H9 (cell line): ENCODE measurements around the gene PNRC1. TPM values are rescaled to one million over a fixed set of nuclear protein-coding genes. Genes with fewer than 3 reads are reported as not detected.

Source experiments
- DNase-seq: peaks from one replicate; pipeline ENCODE4 v3.0.0-alpha.2; 2017
- H2AFZ ChIP-seq: one replicate; pipeline ENCODE4 v1.6.1; 2013; ENCODE audit warnings: mild to moderate bottlenecking, low read length, control low read depth, moderate library complexity
- H2AK5ac ChIP-seq: 2 replicates; pipeline ENCODE4 v1.6.1; 2013; ENCODE audit warnings: low read length, control low read depth, mixed read lengths; ENCODE audit not compliant: insufficient read length
- H2BK120ac ChIP-seq: one replicate; pipeline ENCODE4 v1.6.1; 2013; ENCODE audit warnings: low read depth, mild to moderate bottlenecking, low read length, control low read depth, inconsistent platforms; ENCODE audit not compliant: poor library complexity, severe bottlenecking
- H2BK12ac ChIP-seq: 2 replicates; pipeline ENCODE4 v1.6.1; 2013; ENCODE audit warnings: low read length, control low read depth, mixed read lengths, low read depth; ENCODE audit not compliant: insufficient read length
- H2BK15ac ChIP-seq: 2 replicates; pipeline ENCODE4 v1.6.1; 2013; ENCODE audit warnings: low read depth, low read length, control low read depth
- H2BK20ac ChIP-seq: one replicate; pipeline ENCODE4 v1.6.1; 2013; ENCODE audit warnings: low read depth, mild to moderate bottlenecking, low read length, control low read depth, inconsistent platforms; ENCODE audit not compliant: poor library complexity, severe bottlenecking
- H2BK5ac ChIP-seq: 2 replicates; pipeline ENCODE4 v1.6.1; 2013; ENCODE audit warnings: low read length, control low read depth, mixed read lengths; ENCODE audit not compliant: insufficient read length
- H3K14ac ChIP-seq: 2 replicates; pipeline ENCODE4 v1.6.1; 2013; ENCODE audit warnings: low read length, control low read depth; ENCODE audit not compliant: insufficient read depth
- H3K18ac ChIP-seq: 2 replicates; pipeline ENCODE4 v1.6.1; 2013; ENCODE audit warnings: low read depth, mild to moderate bottlenecking, mixed read lengths, low read length, control low read depth; ENCODE audit not compliant: insufficient read length
- H3K23ac ChIP-seq: 2 replicates; pipeline ENCODE4 v1.6.1; 2013; ENCODE audit warnings: low read length, control low read depth, mixed read lengths, low read depth; ENCODE audit not compliant: insufficient read length
- H3K23me2 ChIP-seq: 2 replicates; pipeline ENCODE4 v1.6.1; 2013; ENCODE audit warnings: low read depth, mild to moderate bottlenecking, mixed read lengths, low read length, control low read depth; ENCODE audit not compliant: insufficient read length, poor library complexity, severe bottlenecking
- H3K27ac ChIP-seq: 2 replicates; pipeline ENCODE4 v1.5.1; 2013; ENCODE audit warnings: low read length, control low read depth, mixed read lengths, low read depth; ENCODE audit not compliant: insufficient read length
- H3K27me3 ChIP-seq: 2 replicates; pipeline ENCODE4 v1.6.1; 2013; ENCODE audit warnings: low read length, control low read depth, inconsistent platforms; ENCODE audit not compliant: insufficient read depth
- H3K4ac ChIP-seq: 2 replicates; pipeline ENCODE4 v1.6.1; 2013; ENCODE audit warnings: low read depth, mild to moderate bottlenecking, control low read depth, inconsistent platforms, low read length, moderate library complexity
- H3K4me1 ChIP-seq: 2 replicates; pipeline ENCODE4 v1.6.1; 2013; ENCODE audit warnings: low read length, control low read depth, inconsistent platforms; ENCODE audit not compliant: insufficient read depth
- H3K4me2 ChIP-seq: 2 replicates; pipeline ENCODE4 v1.6.1; 2013; ENCODE audit warnings: low read length, control low read depth, mixed read lengths; ENCODE audit not compliant: insufficient read length, insufficient read depth
- H3K56ac ChIP-seq: 2 replicates; pipeline ENCODE4 v1.6.1; 2013; ENCODE audit warnings: low read depth, mild to moderate bottlenecking, mixed read lengths, low read length, control low read depth; ENCODE audit not compliant: insufficient read length
- H3K79me1 ChIP-seq: 2 replicates; pipeline ENCODE4 v1.6.1; 2013; ENCODE audit warnings: low read depth, mild to moderate bottlenecking, moderate library complexity, low read length, control low read depth, inconsistent platforms; ENCODE audit not compliant: insufficient read depth, poor library complexity, severe bottlenecking
- H3K79me2 ChIP-seq: 2 replicates; pipeline ENCODE4 v1.6.1; 2013; ENCODE audit warnings: low read length, control low read depth, inconsistent platforms; ENCODE audit not compliant: insufficient read depth
- H3K9ac ChIP-seq: 2 replicates; pipeline ENCODE4 v1.6.1; 2013; ENCODE audit warnings: low read length, control low read depth, mixed read lengths; ENCODE audit not compliant: insufficient read length; ENCODE audit errors: extremely low read depth
- H3K9me3 ChIP-seq: one replicate; pipeline ENCODE4 v1.6.1; 2013; ENCODE audit warnings: low read depth, low read length, inconsistent platforms; ENCODE audit not compliant: control insufficient read depth
- H3T11ph ChIP-seq: one replicate; pipeline ENCODE4 v1.6.1; 2013; ENCODE audit warnings: mild to moderate bottlenecking, low read length, control low read depth, inconsistent platforms
- H4K20me1 ChIP-seq: one replicate; pipeline ENCODE4 v1.6.1; 2013; ENCODE audit not compliant: control insufficient read depth, insufficient read length, insufficient read depth
- H4K5ac ChIP-seq: 2 replicates; pipeline ENCODE4 v1.6.1; 2013; ENCODE audit warnings: low read depth, mild to moderate bottlenecking, mixed read lengths, low read length, control low read depth; ENCODE audit not compliant: insufficient read length
- H4K8ac ChIP-seq: replicated peaks from 2 replicates; pipeline ENCODE4 v1.6.1; 2013; ENCODE audit warnings: low read length, control low read depth, mixed read lengths, low read depth; ENCODE audit not compliant: insufficient read length
- H4K91ac ChIP-seq: 2 replicates; pipeline ENCODE4 v1.6.1; 2013; ENCODE audit warnings: low read depth, mild to moderate bottlenecking, moderate library complexity, mixed read lengths, low read length, control low read depth; ENCODE audit not compliant: insufficient read length
- H3K27ac Mint-ChIP-seq, 3 experiments: 2 replicates in 2 of 3; 3 replicates in 1 of 3; pipeline ENCODE4 v1.8.0; 2020 to 2021; ENCODE audit warnings: mixed read lengths in 3 of 3, mild to moderate bottlenecking in 1 of 3, moderate library complexity in 1 of 3
- H3K27me3 Mint-ChIP-seq: 2 replicates; pipeline ENCODE4 v1.8.0; 2021; ENCODE audit warnings: low read depth, mild to moderate bottlenecking, moderate library complexity, mixed read lengths
- H3K36me3 Mint-ChIP-seq, 3 experiments: 2 replicates in 2 of 3; 3 replicates in 1 of 3; pipeline ENCODE4 v1.8.0; 2020 to 2021; ENCODE audit warnings: low read depth in 3 of 3, mixed read lengths in 3 of 3; ENCODE audit not compliant: insufficient read depth in 1 of 3
- H3K4me1 Mint-ChIP-seq, 2 experiments: 2 replicates each; pipeline ENCODE4 v1.8.0; 2020; ENCODE audit warnings: mixed read lengths in 2 of 2
- H3K4me3 Mint-ChIP-seq, 2 experiments: 2 replicates in 1 of 2; 3 replicates in 1 of 2; pipeline ENCODE4 v1.8.0; 2020 to 2021; ENCODE audit warnings: mild to moderate bottlenecking in 2 of 2, mixed read lengths in 2 of 2, moderate library complexity in 1 of 2
- H3K9me3 Mint-ChIP-seq, 2 experiments: 2 replicates in 1 of 2; 3 replicates in 1 of 2; pipeline ENCODE4 v1.8.0; 2020; ENCODE audit warnings: mild to moderate bottlenecking in 2 of 2, mixed read lengths in 2 of 2, moderate library complexity in 1 of 2
- CTCF ChIP-seq: fragments of 200-600 bp; sonication (generic); conservative IDR thresholded peaks from 3 replicates; pipeline ENCODE4 v1.8.0; 2021; ENCODE audit warnings: antibody characterized with exemption, mild to moderate bottlenecking
- WGBS: extraction: QIAGEN DNeasy Blood & Tissue Kit; methylation state at CpG from one replicate; pipeline ENCODE4 v1.1.7; 2013; ENCODE audit warnings: missing lambda C conversion rate, low lambda C conversion rate, mixed read lengths; ENCODE audit not compliant: insufficient read length; ENCODE audit errors: extremely low coverage; 5-methylcytosine and 5-hydroxymethylcytosine counted together
- total RNA-seq: library from RNA; stranded (reverse); gene quantifications from 2 replicates; pipeline ENCODE4 v1.2.1, GENCODE V29; 2021

Gene PNRC1
- total RNA-seq, 1 experiment from 2014 or later, result 57.4 TPM

GRCh38 chr6:89110284-89110683 lies 29.7 kb downstream of the PNRC1 start:
- WGBS, result no CpG with 5 or more reads among the region's 3 CpGs
- H3K27ac Mint-ChIP-seq, result no peak overlapping the region

More at GRCh38 chr6:89110284-89110683, 29.7 kb downstream of the PNRC1 start:
- Mint-ChIP-seq H3K36me3 (peaks cover 1 to 2% (median 2%) of the 10 kb centered on the region in 3 experiments; a peak in 6 of 7 replicates), H3K4me3 (no peak overlapping the region), H3K27me3 (no peaks in the 10 kb centered on the region), H3K4me1 (no peaks in the 10 kb centered on the region), H3K9me3 (no peaks in the 10 kb centered on the region)
- Histone ChIP-seq H4K91ac (no peak overlapping the region), H2BK20ac (no peak overlapping the region), H3K9ac (no peak overlapping the region), H2AK5ac (no peak overlapping the region), H3K4me2 (no peak overlapping the region), H3K23me2 (no peaks in the 10 kb centered on the region), H2AFZ (no peak overlapping the region), H2BK15ac (no peak overlapping the region), H2BK12ac (no peak overlapping the region), H4K8ac (no peak overlapping the region), H3T11ph (no peak overlapping the region), H3K79me2 (no peaks in the 10 kb centered on the region), H4K20me1 (no peaks in the 10 kb centered on the region), H3K18ac (no peak overlapping the region), H3K9me3 (no peaks in the 10 kb centered on the region), H3K23ac (no peak overlapping the region), H4K5ac (no peak overlapping the region), H3K27me3 (no peaks in the 10 kb centered on the region), H3K79me1 (no peaks in the 10 kb centered on the region), H3K27ac (no peak overlapping the region), H3K56ac (no peak overlapping the region), H3K4ac (no peak overlapping the region), H3K4me1 (no peaks in the 10 kb centered on the region), H3K14ac (no peak overlapping the region), H2BK5ac (no peak overlapping the region), H2BK120ac (no peak overlapping the region)
- DNase-seq, result no peak
- no peak for TF ChIP-seq CTCF
